Superior temporal gyrus (tissue), 1 donor: ENCODE data around the gene TPM1.

Experiments
- DNase-seq: peaks from one replicate; pipeline ENCODE4 v3.0.0-alpha.2; 2016; ENCODE audit errors: extremely low spot score

TPM1 gene

DNA sequence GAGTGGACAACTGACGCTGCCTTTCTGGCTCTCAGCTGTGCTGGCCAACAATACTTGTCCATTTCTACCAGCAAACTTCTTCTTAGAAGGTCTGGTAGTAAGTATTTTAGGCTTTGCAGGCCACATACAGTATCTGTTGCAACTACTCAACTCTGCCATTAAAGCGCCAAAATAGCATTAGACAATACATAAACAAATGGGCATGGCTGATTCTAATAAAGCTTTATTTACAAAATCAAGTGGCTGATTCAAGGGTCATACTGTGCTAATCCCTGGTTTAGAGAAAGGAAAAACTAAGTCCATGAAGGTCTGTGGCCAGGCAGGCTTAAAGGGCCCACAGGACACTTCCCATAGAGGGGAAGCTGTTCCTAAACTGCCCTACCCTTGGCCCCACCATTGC is 26.3 kb upstream of the TPM1 start:
- no peak for DNase-seq

DNA sequence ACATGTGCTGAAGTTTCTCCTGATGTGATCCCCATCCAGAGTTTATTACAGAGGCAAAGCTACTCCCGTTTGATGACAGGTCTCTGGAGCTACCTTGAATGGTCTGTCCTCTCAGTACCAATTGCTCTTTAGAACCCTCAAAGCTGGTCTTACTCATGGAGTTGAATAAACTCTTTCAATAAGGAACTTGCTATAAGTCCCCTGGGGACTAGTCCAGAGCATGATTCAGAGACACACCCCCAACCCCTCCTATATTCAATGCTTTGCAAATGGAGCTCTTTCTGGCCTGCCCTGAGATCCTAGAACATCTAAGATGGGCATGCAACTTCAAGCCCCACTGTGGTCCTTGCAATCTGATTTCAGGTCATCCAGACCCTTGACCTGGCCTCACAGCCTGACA is 23.9 kb upstream of the TPM1 start:
- no peak for DNase-seq

DNA sequence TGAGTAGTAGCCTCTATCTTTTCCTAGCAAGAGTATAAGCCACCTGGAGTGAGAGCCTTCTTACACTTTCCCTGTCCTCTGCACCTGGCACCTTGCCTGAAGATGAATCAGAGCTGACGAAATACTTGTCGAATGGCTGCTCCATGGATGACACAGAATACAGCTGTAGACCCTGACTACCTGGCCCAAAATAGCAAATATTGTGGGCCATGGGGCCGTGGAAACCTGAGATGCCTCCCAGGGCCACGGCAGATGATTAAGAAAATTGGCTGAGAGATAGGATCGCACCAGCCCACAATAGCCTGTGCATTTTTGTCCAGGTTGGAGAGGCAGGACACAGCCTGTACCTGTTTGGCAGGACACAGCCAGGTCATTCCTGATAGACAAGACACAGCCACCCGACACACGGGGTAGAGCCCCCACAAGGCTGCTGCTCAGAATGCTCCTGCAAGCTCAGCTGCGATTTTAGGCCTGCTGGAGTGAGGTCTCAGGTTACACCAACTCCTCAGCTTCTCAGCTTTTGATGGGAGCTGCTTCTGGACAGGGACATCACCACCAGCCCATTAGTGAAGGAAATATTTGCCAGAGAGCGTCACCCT is 22.9 kb upstream of the TPM1 start:
- DNase-seq, result no peak

DNA sequence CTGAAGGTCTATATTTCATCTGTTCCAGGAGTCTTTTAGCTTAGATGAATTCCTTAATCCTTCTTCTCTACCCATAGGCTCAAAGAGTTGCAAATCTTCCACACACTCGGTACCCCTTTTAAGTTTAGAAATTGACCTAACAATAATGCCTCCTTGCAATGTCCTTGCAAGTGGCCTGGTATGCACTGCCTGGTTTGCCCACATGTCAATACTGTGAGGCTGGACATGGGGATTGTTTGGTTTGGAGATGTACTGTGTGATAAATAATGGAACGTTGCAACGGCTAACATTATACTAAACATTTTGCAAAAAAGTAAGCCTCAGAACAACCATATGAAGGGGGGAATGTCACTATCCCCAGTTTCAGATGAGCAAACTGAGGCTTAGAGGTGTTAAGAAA is 22.4 kb upstream of the TPM1 start:
- DNase-seq, result no peak

DNA sequence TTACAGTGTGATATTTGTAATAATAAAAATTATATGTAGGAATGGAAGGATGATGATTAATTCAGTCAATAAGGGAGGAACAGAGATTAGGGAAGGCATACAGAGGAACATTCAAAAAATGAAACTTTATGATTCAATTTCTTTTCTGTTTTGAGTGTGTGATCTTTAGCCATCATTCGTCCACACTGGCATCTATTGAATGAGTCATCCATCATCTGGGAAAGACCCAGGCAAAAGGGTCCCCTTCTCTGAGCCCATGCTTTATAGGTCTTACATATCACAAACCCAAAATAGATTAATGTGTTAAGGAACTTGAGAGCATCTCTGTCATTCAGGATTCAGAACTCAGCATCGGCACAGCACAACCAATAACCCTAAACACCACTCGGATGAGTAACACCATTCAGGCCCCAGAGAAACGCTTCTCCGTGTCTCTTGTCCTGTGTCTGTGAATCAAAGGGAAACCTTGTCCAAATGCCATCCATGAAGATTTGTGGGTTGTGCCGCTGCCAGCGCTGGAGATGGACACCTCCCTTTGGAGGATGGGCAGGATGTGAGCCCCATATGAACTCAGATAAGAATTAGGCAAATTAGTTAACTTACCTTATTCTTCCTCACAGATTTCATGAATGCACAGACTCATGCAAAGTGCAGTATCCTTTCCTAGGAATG is 21.7 kb upstream of the TPM1 start:
- no peak for DNase-seq

DNA sequence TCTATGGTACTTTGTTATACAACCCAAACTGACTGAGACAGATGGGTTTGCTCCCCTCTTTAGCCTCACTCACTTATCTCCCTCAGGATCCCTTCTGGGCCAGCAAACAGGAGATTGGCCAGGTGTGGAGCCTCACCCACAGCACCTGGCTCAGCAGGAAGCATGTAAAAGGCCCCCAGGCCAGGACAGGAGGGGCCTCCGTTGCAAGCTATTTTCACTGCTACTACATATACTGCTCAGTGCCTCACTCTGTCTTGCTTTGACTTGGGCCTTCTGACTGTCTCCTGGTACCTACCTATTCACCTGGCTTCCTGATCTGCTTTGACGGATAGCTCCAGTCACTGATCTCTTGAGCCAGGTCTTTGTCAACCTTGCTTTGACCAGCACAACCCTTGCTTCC is 20.4 kb upstream of the TPM1 start:
- DNase-seq, result no peak

DNA sequence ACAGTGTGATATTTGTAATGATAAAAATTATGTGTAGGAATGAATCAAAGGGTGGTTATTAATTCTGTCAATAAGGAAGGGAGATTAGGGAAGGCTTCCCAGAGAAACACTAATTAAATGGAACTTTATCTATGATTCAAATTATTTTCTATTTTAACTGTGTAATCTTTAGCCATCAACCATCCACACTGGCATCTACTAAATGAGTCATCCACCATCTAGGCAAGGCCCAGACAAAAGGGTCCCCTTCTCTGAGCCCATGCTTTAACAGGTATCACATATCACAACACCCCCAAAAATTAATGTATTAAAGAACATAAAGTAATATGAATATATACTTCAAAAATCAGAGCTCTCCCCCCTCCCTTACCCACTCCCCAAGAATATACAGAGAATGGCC is 19.9 kb upstream of the TPM1 start:
- no peak for DNase-seq

DNA sequence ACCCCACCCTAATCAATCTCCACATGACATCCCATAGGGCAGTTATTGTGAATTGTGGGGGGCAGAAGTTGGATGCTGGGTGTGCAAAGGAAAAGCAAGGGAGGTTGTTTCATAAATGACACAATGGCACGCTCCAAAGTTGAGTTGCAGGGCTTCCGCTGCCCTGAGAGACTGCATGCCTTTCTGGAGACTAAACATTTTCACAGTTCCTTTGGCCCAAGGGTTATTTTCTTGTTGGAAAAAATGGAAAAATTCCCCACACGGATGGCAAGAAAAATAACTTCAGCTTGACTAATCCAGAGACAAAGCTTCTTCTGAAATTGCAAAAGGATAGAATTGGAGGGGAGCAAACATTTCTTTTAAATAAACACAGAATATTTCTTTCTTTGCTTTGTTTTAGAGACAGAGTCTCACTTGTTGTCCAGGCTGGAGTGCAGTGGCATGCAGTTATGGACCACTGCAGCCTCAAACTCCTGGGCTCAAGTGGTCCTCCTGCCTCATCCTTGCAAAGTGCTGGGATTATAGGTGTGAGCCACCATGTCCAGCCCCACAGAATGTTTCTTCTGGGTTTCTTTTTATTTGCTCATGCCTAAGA is 19.1 kb upstream of the TPM1 start:
- no peak for DNase-seq

DNA sequence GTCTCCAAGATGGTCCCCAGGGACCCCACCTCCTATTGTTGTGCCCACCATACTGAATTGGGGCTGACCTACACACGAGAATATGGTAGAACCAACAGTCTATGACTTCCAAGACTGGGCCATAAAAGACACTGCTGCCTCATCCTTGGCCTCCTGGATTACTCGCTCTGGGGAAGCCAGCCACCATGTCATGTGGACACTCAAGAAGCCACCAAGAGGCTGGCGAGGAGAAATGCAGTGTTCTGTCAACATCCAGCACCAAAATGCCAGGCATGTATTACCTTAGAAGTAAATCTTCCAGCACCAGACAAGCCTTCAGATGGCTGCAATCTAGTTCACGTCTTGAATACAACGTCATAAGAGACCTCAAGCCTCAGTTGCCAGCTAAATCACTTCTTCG is 17.1 kb upstream of the TPM1 start:
- no peak for DNase-seq

DNA sequence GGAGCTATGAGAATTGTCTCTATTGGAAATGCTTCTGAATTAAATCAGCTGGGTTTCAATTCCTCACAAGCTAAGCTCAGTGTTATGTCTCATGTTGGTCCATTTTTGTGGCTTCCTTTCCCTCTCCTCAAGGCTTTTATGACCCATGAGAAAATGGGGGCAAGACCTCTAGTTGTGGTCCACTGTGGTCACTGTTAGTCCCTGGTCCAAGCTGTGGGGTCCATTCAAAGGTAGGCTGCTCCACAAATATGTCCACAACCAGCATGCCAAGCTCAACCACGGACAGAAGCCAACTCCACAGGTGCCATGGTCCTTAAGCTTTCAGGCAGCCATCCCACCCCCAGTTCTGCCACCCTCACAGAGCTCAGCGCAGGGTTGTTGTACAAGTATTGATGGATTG is 14.9 kb upstream of the TPM1 start:
- DNase-seq, result no peak

DNA sequence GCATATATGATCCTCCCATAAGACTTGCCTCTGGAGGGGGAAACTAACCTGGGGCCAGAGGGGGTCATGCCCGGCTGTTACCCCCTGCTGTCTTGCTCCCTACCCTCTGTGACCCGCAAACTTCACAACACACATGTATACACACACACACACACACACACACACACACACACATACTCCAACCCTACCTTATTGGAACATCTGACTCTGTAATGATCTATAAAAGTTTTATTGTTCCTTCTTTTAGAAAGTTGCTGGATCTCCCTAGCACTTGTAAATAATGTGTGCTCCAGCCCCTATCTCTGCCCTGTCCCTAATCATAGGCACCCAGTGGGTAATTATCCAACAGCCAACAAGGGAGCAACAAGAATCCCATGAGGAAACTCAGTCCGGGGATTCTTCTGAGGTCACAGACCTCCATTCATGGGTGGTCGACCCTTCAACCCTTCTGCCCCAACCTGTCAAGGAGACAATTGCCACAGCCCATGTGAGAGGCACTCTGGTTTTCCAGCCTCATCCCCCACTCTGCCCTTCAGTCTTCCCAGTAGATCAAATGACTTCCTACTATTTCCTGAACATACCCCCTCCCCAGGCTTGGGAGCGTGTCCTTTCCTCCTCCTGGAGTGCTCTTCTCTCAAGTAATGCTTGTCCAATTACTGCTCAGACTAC is 14.0 kb upstream of the TPM1 start:
- DNase-seq, result no peak

DNA sequence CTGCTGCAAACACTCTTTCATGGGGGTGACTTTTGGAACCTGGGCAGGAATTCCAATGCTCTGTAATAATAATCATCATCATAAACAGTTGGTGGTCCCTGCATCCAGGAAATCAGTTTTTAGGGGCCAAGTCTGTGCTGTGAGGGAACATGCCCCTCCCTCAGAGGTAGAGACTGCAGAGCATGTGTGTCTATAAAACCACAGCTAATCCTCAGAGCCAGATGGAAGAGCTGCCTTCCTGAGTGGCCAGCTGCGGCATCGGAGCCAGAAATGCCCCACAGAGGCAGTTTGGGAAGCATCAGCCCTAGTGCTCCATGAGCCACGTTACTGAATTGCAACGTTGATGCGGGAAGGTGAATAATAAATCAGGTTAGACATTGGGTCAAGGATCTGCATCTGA is 12.9 kb upstream of the TPM1 start:
- no peak for DNase-seq

DNA sequence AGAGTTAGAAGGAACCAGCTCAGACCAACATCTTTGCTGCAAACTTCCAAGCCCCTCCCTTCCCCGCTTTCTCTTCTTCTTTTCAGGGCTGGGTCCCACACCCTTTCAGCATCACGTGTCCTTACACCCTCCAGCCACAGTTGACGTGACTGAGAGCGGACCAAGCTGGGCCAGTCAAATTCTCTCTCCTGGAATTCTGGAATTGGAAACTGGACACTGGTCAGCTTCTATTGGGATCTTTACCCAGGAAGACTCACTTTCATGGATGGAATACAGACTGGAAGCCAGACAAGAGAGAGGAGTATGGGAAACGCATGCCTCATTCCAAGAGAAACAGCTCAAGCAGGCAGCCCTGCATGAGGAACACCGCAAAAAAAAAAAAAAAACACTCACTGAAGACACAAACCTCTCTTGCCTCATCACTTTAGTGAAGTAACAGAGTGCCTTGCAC is 12.4 kb upstream of the TPM1 start:
- DNase-seq, result no peak

DNA sequence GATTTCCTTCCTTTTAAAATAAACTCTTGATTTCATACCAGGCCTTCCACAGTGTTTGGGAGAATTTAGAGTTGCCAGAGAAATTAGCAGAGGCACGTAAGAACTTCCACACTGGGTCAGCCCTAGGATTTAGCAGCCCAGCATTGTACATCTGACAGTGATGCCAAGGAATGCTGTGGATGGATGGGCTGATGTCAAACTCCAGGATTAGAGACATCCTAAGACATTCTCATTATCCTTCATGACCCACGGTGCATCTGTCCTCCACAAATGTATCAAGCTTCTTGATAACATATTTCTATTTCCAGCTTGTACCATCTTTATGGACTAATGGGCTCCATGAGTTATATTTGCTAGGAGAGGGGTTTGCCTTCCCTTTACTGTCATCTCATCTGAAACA is 8.0 kb upstream of the TPM1 start:
- no peak for DNase-seq

DNA sequence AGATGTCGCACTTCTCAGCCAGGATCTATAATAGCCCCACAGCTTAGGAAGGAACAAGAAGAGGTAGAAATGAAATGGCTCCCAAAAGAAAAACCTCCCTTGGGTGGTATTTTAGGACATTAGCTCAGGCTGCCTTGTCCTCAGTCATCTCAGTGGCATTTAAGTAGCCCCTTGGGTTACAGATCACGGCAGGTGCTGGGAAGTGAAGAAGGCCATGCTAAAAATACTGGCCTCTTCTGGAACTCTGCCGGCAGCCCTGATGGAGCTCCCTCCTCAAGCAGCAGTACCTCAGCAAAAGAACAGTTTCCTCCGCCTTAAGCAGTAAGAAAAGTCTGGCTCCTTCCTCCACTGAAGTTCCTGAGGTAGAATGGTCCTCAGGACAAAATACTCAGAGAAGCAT is 7.3 kb upstream of the TPM1 start:
- DNase-seq, result no peak

DNA sequence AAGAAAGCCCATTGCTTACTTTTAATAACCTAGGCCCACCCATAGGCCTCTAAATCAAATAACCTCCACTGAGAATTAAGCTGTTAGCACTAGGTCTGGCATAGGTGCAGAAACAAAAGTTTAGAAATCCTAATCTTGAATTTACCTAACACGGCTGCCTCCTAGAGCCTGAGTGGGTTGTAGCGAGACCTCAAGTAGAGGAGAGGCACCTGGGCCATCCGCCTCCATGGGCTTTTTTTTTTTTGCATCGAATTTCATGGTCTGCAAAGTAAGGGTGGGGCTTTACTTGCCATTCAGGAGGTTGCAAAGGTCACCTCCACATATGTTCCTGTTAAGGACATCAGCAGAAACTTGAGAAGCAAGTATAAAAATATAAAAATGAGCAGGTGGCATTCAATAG is 6.6 kb upstream of the TPM1 start:
- no peak for DNase-seq

DNA sequence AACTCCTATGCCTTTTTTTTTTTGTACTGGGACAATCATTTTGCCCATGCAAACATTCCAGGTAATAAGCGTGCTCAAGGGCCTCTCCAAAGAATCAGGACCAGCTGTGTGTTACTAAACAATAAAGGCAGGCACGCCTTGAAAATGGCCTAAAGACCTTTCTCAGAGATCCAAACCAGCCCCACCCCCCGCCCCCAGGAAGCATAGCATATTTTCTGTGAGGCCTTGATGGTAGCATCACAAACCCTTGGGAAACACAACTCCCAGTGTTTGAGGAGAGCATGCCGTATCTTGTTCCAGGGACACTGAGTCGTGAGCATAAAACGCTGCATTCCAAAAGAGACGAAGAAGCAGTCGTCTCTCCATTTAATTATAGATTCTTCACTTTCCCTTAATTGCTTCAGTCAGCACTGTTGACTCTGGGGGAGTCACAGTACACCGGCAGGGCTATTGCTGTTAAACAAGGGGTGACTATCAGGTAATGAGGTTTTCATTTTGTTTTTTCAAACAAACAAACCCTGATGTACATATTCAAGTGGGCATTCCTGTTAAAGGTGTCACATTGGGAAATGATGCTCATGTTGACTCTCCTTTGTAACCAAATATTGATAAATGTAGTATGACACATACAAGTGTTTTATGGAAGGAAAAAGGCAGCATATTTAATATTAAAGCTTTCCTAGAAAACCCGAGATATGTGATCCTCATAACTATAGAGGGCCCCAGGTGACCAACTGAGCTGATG is 4.4 kb upstream of the TPM1 start:
- DNase-seq, result no peak

DNA sequence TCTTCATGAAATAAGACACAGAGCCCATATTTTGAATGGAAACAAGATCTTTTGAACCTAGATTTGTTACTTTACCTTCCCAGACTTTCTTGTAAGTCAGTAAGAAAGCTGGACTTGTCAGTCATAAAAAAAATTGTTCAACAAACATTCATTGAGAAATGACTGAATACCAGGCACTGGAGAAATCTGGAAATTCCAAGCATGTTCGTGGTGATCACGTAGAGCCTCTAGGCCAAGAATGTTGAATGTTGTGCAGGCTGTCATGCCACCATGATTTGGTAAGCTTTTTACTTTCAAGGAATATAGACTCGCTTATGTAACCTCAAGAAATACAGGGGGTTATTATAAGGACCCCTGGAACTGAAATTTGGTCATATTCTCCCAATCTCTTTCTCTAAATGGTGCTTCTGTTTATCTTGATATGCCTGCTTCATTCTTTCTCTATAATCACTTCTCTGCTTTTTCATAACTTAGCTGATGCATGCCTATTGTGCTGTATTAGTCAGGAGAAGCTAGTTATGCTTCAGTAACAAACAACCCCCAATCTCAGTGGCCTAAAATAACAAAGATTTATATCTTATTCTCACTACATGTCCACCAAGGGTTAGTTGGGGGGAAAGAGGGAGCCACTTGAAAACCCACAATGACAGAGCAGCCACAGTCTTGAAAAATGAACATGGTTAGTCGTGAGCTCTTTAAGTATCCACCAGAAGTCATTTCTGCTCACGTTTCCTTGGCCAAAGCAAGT is 3.4 kb upstream of the TPM1 start:
- DNase-seq, result no peak

DNA sequence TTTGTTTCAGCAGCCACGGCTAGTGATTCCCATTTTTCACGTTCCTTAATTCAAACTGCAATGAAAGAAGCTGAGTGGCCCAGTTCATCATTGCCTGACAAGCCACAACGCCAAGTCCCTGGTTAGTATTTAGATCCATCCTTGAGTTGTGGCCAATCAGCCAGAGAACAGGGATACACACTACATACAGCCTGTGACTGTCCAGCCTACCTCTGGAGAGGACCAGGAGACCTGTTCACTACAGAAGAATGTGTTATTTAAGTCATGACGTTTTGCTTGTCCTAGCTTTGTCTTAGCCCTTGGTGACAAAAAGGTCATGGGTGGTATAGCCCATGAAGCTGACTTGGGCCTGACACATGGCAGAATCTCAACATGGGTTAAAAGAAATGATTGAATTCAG is 2.7 kb upstream of the TPM1 start:
- no peak for DNase-seq

DNA sequence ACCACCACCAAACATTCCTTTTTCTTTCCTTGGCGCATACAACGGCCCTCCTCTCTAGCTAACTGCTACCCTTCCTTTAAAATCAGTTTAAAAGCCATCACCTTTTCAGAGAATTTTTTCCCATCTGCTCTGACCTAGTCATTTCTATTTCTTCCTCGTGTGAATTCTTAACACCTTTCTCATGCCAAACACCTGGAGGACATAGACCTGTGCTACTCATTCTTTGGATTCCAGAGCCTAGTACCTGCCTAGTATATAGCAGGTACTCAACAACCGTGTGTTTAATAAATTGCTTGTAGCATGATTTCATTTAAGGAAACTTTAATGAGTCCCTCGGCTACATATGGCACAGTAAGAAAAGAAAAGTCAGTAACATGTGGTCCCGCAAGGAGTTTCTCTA is 2.0 kb upstream of the TPM1 start:
- DNase-seq, result no peak

DNA sequence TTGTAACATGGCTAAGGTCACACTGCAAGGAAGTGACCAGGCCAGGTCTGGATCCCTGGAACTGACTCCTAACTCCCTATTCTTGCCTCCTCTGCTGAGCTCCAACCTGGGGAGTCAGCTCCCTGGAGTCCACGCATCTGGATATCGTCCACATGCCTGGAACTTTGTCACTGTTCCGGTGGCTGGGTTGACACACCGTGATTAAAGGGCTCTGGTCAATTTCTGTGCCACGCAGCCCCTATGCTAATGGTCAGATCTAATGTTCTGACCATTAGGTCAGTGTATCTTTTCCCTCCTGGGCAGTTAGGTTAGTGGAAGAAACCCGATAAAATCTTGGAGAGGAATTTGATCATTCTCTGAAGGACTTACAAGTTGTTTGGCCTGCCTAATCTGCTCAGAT is 1.6 kb upstream of the TPM1 start:
- DNase-seq, result no peak
